Left lung (tissue), 10 donors: ENCODE results near the gene FNDC3B. TPM values are rescaled to one million over a fixed set of nuclear protein-coding genes. Genes with fewer than 3 reads are reported as not detected.

Experiments
- ATAC-seq: fragments of 200-7000 bp; cut with Tn5 transposase; one replicate; pipeline ENCODE4 v1.9.1; 2020; ENCODE audit warnings: moderate library complexity
- DNase-seq, 4 donors: peaks; one replicate each; pipeline ENCODE4 v3.0.0-alpha.2; 2013 to 2020
- H3K27ac ChIP-seq, 2 donors: fragments of 200-600 bp; sonication (generic) in 1 of 2; one replicate each; pipeline versions ENCODE4 v1.5.0 to v1.8.0; 2020 to 2021
- H3K27me3 ChIP-seq, 2 donors: fragments of 200-600 bp; sonication (generic) in 1 of 2; one replicate each; pipeline versions ENCODE4 v1.5.0 to v1.8.0; 2020 to 2021
- H3K36me3 ChIP-seq, 2 donors: fragments of 200-600 bp; sonication (generic) in 1 of 2; one replicate each; pipeline versions ENCODE4 v1.5.0 to v1.8.0; 2020 to 2021
- H3K4me1 ChIP-seq, 2 donors: fragments of 200-600 bp; one replicate each; pipeline ENCODE4 v1.8.0; 2021
- H3K4me3 ChIP-seq, 2 donors: fragments of 200-600 bp; sonication (generic) in 1 of 2; one replicate each; pipeline versions ENCODE4 v1.5.0 to v1.8.0; 2020 to 2021; ENCODE audit warnings: mild to moderate bottlenecking in 1 of 2
- H3K9me3 ChIP-seq, 2 donors: fragments of 200-600 bp; sonication (generic) in 1 of 2; one replicate each; pipeline versions ENCODE4 v1.5.0 to v1.8.0; 2020 to 2021
- CTCF ChIP-seq, 2 donors: fragments of 200-600 bp; sonication (generic) in 1 of 2; IDR thresholded peaks; one replicate each; pipeline versions ENCODE4 v1.5.0 to v1.8.0; 2021; ENCODE audit warnings: antibody characterized with exemption in 2 of 2
- intact Hi-C, 2 donors: fragments of 100-400 bp; cut with DNase I; formaldehyde crosslinking; loops; one replicate each; pipeline versions ENCODE4 v1.11.2 to v1.14.2; 2022
- polyA plus RNA-seq, 6 donors: library from polyadenylated mRNA; unstranded; fragments of 120-200 nt; gene quantifications; one replicate each; pipeline ENCODE4 v1.2.1, GENCODE V29; 2013; ENCODE audit not compliant: insufficient read length in 6 of 6
- total RNA-seq, 2 donors: library from RNA; stranded (reverse); fragmentation: NEBNext Ultra II Directional; extraction: Animal tissue kit (Norgen Biotek cat#: 25700); gene quantifications; one replicate each; pipeline ENCODE4 v1.2.1, GENCODE V29; 2021
- donor health status: DM: no; HTN: yes; CAD: no.
- donor health status: DM: no; HTN: no; CAD: no.

Gene FNDC3B
- total and polyA plus RNA-seq, 8 donors = 35.2 to 185 (median 42.3) TPM

DNA sequence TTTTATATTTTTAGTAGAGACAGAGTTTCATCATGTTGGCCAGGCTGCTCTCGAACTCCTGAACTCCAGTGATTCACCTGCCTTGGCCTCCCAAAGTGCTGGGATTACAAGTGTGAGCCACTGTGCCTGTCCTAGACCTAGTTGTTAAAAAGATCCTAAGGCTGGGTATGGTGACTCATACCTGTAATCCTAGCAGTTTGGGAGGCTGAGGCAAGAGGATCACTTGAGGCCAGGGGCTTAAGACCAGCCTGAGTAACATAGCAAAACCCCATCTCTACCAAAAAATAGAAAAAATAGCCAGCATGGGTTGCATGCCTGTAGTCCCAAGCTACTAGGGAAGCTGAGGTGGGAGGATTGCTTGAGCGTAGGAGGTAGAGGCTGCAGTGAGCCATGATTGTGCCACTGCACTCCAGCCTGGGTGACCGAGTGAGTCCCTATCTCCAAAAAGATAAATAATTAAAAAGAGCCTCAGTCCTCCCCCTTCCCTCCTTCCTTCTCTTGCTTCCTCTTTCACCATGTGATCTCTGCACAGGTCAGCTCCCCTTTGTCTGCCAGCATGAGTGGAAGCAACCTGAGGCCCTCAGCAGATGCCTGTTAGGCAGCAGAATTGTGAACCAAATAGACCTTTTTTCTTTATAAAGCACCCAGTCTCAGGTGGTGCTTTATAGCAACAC, 9.8 kb upstream of the FNDC3B start:
- no peak for DNase-seq
- no peaks in the 10 kb centered on the region for H3K27me3 ChIP-seq
- H3K27ac ChIP-seq = peak overlapping the region in 1 of 2 donors; percentile 1
- H3K4me3 ChIP-seq = no peak overlapping the region
- peaks cover 0 to 10% of the 10 kb centered on the region in 2 donors for H3K4me1 ChIP-seq
- intact Hi-C loops = no loop called here
- no peak for TF ChIP-seq CTCF (IDR thresholded peaks at IDR 0.05)
- H3K36me3 ChIP-seq = no peaks in the 10 kb centered on the region
- ATAC-seq = peak; percentile 53
- no peaks in the 10 kb centered on the region for H3K9me3 ChIP-seq

DNA sequence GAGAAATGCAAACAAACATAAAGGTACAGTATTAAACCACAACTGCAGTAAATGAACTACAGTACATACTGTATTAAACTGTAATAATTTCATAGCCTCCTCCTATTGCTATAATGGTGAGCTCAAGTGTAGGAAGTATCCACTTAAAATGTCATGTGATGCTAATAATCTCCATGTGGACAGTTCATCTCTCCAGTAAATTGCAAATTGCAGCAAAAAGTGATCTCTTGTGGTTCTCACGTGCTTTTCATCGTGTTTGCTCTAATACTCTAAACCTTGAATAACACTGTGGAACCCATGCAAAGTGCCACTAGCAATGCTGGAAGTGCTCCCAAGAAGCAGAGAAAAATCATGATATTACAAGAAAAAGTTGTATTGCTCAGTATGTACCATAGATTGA, 9.2 kb upstream of the FNDC3B start:
- Histone ChIP-seq H3K27ac (peak overlapping the region in 1 of 2 donors; percentile 1), H3K4me3 (no peak overlapping the region), H3K4me1 (peaks cover 0 to 13% of the 10 kb centered on the region in 2 donors), H3K9me3 (no peaks in the 10 kb centered on the region), H3K36me3 (no peaks in the 10 kb centered on the region), H3K27me3 (no peaks in the 10 kb centered on the region)
- no peak for TF ChIP-seq CTCF (IDR thresholded peaks at IDR 0.05)
- no peak for DNase-seq
- intact Hi-C loops = no loop called here
- ATAC-seq = peak; percentile 59

GRCh38 chr3:172031996-172032395, 7.4 kb upstream of the FNDC3B start:
- DNase-seq = no peak
- intact Hi-C loops = no loop called here

GRCh38 chr3:172033396-172033795, 6.0 kb upstream of the FNDC3B start:
- no peak for TF ChIP-seq CTCF (IDR thresholded peaks at IDR 0.05)
- ATAC-seq = peak; percentile 34
- Histone ChIP-seq H3K4me1 (peaks cover 0 to 20% of the 10 kb centered on the region in 2 donors), H3K27me3 (no peaks in the 10 kb centered on the region), H3K9me3 (no peaks in the 10 kb centered on the region), H3K27ac (no peak overlapping the region), H3K4me3 (no peak overlapping the region), H3K36me3 (no peaks in the 10 kb centered on the region)
- intact Hi-C loops = no loop called here
- peak in 1 of 4 donors; percentile 41 for DNase-seq

More at GRCh38 chr3:172031996-172032395, 7.4 kb upstream of the FNDC3B start:
- no peaks in the 10 kb centered on the region for H3K9me3 ChIP-seq
- peaks cover 0 to 14% of the 10 kb centered on the region in 2 donors for H3K4me1 ChIP-seq
- no peak for TF ChIP-seq CTCF (IDR thresholded peaks at IDR 0.05)
- no peak overlapping the region for H3K4me3 ChIP-seq
- H3K27ac ChIP-seq = no peak overlapping the region
- no peaks in the 10 kb centered on the region for H3K36me3 ChIP-seq
- H3K27me3 ChIP-seq = no peaks in the 10 kb centered on the region
- no peak for ATAC-seq

GRCh38 chr3:172034786-172035685, 4.3 kb upstream of the FNDC3B start:
- H3K4me3 ChIP-seq = no peak overlapping the region
- H3K27ac ChIP-seq = no peak overlapping the region
- peaks cover 0 to 25% of the 10 kb centered on the region in 2 donors for H3K4me1 ChIP-seq
- no peaks in the 10 kb centered on the region for H3K36me3 ChIP-seq
- DNase-seq = no peak
- peak; percentile 32 to 44 for TF ChIP-seq CTCF (IDR thresholded peaks at IDR 0.05)
- intact Hi-C loops = no loop called here
- no peaks in the 10 kb centered on the region for H3K9me3 ChIP-seq
- peak; percentile 10 for ATAC-seq
- H3K27me3 ChIP-seq = no peaks in the 10 kb centered on the region
